Stimulated activated CD4-positive, alpha-beta T cell treated with anti-CD3 and anti-CD28 coated beads, Interleukin-4, amount 100 ng/mL, for 1 hour (primary cell): ENCODE results near the gene TNFSF12.
A peak's percentile ranks its signal among the peaks of the same experiment; 100 is the strongest.
"Not testable (repeated sequence)": the region's sequence is repeated elsewhere in the genome, so short reads cannot be mapped to it uniquely, and the experiment has no call there.

Experiments
- DNase-seq: peaks from one replicate; pipeline ENCODE4 v3.0.0-alpha.2; 2020

TNFSF12 gene

GRCh38 chr17:7588553-7589203 is 39.8 kb downstream of the TNFSF12 start:
- DNase-seq: no peak

DNA sequence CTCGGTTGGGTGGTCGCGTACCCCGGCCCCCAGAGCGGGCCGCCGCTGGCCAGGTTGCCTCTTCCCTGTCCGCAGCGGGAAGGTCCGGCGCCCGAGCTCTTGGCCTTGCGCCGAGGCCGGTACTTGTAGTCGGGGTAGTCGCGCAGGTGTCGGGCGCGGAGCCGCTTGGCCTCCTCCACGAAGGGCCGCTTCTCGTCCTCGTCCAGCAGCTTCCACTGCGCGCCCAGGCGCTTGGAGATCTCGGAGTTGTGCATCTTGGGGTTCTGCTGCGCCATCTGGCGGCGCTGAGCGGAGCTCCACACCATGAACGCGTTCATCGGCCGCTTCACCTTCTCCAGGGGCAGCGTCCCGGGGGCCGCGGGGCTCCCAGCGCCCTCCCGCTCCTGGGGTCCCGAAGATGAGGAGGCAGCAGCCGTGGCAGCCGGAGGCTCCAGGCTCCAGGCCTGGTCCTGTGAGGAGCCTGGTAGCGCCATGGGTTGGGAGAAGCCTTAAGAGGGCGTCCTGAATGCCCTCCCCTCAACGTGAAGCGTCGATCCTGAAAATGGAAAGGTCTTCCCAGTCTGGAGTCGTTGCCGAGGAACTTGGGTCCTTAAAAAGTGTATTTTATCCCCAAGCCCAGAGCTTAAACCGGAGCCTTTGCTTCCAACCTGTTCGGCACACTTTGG is 40.5 kb downstream of the TNFSF12 start:
- DNase-seq: peak; percentile 72

GRCh38 chr17:7589891-7590691 is 41.2 kb downstream of the TNFSF12 start, which contains the start of gene SOX15:
Gene SOX15, minus strand, starts transcription at chr17:7590094. Its CDS starts 418 bp downstream, at chr17:7589676.
- DNase-seq: no peak

GRCh38 chr17:7590743-7591142 is 41.9 kb downstream of the TNFSF12 start:
- no peak for DNase-seq

DNA sequence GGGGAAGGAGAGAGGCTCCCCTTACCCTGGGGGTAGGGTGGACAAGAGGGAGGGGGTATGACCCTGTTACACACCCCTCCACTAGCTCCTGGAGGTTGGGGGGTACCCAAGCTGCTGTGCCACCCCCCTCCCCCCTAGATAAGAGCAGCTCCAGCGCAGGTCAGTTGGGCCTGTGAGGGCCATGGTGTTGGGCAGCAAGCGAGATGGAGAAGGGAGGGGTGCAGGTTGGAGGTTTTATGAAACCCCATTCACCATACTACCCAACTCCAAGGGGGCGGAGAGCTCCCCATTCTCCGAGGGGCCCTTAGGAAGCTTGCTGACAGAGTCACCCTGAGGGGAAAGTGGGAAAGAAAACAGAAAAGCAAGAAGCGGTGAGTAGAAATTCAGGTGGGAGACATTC is 42.7 kb downstream of the TNFSF12 start:
- no peak for DNase-seq

DNA sequence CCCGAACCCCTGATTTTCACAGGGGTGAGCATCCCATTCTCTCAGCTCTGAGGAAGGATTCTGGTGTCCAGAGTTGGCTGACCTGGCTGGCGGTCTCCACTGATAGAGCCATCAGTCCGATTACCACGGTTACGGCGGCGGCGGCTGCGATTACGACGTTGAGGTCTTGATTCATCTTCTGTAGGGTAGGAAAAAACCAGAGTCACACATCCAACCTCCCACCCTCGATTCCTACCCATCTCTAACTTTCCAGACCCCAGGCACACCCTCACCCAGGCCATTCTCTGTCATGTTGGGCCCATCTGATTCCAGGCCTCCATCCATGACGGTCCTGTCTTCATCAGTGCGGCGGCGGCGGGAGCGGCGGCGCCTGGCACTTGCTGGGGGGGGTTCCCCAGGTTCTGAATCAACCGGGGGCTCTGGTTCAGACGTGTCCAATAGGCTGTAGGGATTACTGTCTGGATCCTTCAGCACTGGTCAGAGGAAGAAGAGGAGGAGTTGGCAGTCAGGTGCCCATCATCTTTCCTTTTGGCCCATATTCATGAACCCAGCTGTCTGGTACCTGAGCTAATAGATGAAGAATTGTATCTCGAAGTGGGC is 43.7 kb downstream of the TNFSF12 start:
- DNase-seq: no peak

DNA sequence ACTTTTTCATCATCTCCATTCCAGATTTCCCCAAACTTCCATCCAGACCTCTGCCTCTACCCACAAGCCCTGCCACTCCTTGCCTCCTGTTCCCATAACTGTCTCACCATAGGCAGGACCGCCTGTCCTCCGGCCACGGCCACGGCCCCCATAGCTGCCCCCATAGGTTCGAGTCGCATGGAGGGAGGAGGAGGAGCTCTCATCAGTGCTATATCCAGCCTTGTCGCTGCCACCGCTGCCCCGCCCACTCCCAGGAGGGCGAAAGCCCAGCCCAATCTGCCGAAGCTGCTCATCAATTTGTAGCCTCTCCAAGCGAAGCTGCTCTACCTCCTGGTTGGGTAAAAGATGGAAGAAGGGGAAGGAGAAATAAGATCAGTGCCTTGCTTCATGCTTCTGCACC is 44.4 kb downstream of the TNFSF12 start:
- no peak for DNase-seq

GRCh38 chr17:7597561-7597960 is 48.7 kb downstream of the TNFSF12 start:
- DNase-seq: not testable (repeated sequence)

- DNase-seq: no peak
Observed at GRCh38 chr17:7606280-7606679, 57.4 kb downstream of the TNFSF12 start.
